OCI-LY3 (cell line): Measurements from ENCODE around the gene LPCAT4.
"Not testable (repeated sequence)": the region's sequence is repeated elsewhere in the genome, so short reads cannot be mapped to it uniquely, and the experiment has no call there.

Source experiments
- H2AFZ ChIP-seq: fragments of 200-600, 300-600 bp; shearing (Covaris generic); 2 replicates; pipeline ENCODE4 v1.6.0; 2014; ENCODE audit warnings: antibody characterized with exemption, low read depth, low read length
- H3K27ac ChIP-seq: fragments of 200-600, 300-600 bp; sonication (generic); 2 replicates; pipeline ENCODE4 v1.5.1; 2014; ENCODE audit warnings: mild to moderate bottlenecking, low read length, moderate library complexity, mixed read lengths
- H3K27me3 ChIP-seq: fragments of 200-600, 300-600 bp; sonication (generic); 2 replicates; pipeline ENCODE4 v1.6.1; 2014; ENCODE audit warnings: low read depth, low read length, mixed read lengths
- H3K36me3 ChIP-seq: fragments of 200-600, 300-600 bp; sonication (generic); replicated peaks from 2 replicates; pipeline ENCODE3; 2014; ENCODE audit warnings: low read depth, low read length, mixed read lengths
- H3K4me1 ChIP-seq: fragments of 300-600, 200-600 bp; sonication (generic); 2 replicates; pipeline ENCODE4 v1.6.1; 2014; ENCODE audit warnings: low read length, mixed read lengths
- H3K4me2 ChIP-seq: fragments of 200-600, 300-600 bp; sonication (generic); 2 replicates; pipeline ENCODE4 v1.6.1; 2014; ENCODE audit warnings: low read length, mixed read lengths
- H3K4me3 ChIP-seq: fragments of 300-600, 200-600 bp; sonication (generic); 2 replicates; pipeline ENCODE4 v1.5.1; 2014; ENCODE audit warnings: antibody characterized with exemption, mild to moderate bottlenecking, low read length, moderate library complexity
- H3K79me2 ChIP-seq: fragments of 300-600, 200-600 bp; shearing (Covaris generic); 2 replicates; pipeline ENCODE4 v1.6.1; 2014; ENCODE audit warnings: mild to moderate bottlenecking, low read length, mixed read lengths
- H3K9ac ChIP-seq: fragments of 300-600, 200-600 bp; shearing (Covaris generic); 2 replicates; pipeline ENCODE4 v1.6.0; 2014; ENCODE audit warnings: mild to moderate bottlenecking, low read length, moderate library complexity
- H3K9me3 ChIP-seq: fragments of 200-600, 300-600 bp; shearing (Covaris generic); 2 replicates; pipeline ENCODE4 v1.6.1; 2014; ENCODE audit warnings: low read length, mixed read lengths; ENCODE audit not compliant: insufficient read depth
- H4K20me1 ChIP-seq: fragments of 200-600, 300-600 bp; sonication (generic); 2 replicates; pipeline ENCODE4 v1.6.1; 2016; ENCODE audit warnings: low read length, mixed read lengths; ENCODE audit not compliant: insufficient read depth
- CTCF ChIP-seq: fragments of 200-600, 300-600 bp; sonication (generic); IDR thresholded peaks from 2 replicates; pipeline ENCODE4 v1.5.1; 2014; ENCODE audit warnings: antibody characterized with exemption, low read length, low read depth
- EZH2phosphoT487 ChIP-seq: fragments of 200-600 bp; shearing (Covaris generic); IDR thresholded peaks from 2 replicates; pipeline ENCODE4 v1.6.1; 2018; ENCODE audit warnings: antibody characterized with exemption, mixed run types, low read depth

The LPCAT4 gene

GRCh38 chr15:34358367-34358766, 8.6 kb downstream of the LPCAT4 start:
- H3K4me3 ChIP-seq = no peak overlapping the region
- no peak overlapping the region for H3K4me2 ChIP-seq
- no peaks in the 10 kb centered on the region for H3K4me1 ChIP-seq
- H3K27me3 ChIP-seq = no peaks in the 10 kb centered on the region
- no peaks in the 10 kb centered on the region for H4K20me1 ChIP-seq
- no peak overlapping the region for H2AFZ ChIP-seq
- no peak for TF ChIP-seq EZH2phosphoT487
- TF ChIP-seq CTCF = no peak
- no peaks in the 10 kb centered on the region; the same call in 1 of the 2 replicates for H3K79me2 ChIP-seq
- H3K9ac ChIP-seq = no peak overlapping the region
- no peak overlapping the region for H3K27ac ChIP-seq
- H3K9me3 ChIP-seq = no peaks in the 10 kb centered on the region
- H3K36me3 ChIP-seq = peaks cover 65% of the 10 kb centered on the region

DNA sequence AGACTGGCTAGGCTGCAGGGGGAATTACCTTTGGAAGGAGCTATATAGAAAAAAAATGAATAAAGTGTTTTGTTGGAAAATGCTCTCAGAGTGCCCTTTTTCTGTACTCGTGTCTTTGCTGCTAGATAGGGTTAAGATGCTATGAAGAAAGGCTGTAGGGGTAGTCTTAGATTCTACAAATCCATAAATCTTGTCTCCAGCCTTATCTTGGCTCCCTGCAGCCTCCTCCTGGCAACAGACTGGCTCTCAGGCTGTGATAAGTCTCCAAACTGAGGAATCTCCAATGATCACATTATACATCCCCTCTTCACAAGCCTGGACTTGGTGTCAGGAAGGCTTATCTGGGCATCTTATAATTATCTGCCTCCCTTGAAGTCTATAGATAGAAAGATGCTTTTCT, 9.3 kb downstream of the LPCAT4 start:
- TF ChIP-seq EZH2phosphoT487 (no peak), CTCF (no peak)
- Histone ChIP-seq H3K4me3 (no peak overlapping the region), H4K20me1 (no peaks in the 10 kb centered on the region), H2AFZ (no peak overlapping the region), H3K27me3 (no peaks in the 10 kb centered on the region), H3K4me1 (no peaks in the 10 kb centered on the region), H3K9ac (no peak overlapping the region), H3K9me3 (no peaks in the 10 kb centered on the region), H3K4me2 (no peak overlapping the region), H3K27ac (no peak overlapping the region), H3K36me3 (peaks cover 58% of the 10 kb centered on the region), H3K79me2 (no peaks in the 10 kb centered on the region)

- H2AFZ ChIP-seq = no peak overlapping the region
- H4K20me1 ChIP-seq = no peaks in the 10 kb centered on the region
- no peak overlapping the region for H3K27ac ChIP-seq
- no peak for TF ChIP-seq EZH2phosphoT487
- H3K79me2 ChIP-seq = no peaks in the 10 kb centered on the region
- H3K27me3 ChIP-seq = no peaks in the 10 kb centered on the region
- H3K36me3 ChIP-seq = peaks cover 40% of the 10 kb centered on the region
- no peak overlapping the region for H3K4me3 ChIP-seq
- H3K9ac ChIP-seq = no peak overlapping the region
- no peak overlapping the region for H3K4me2 ChIP-seq
- no peaks in the 10 kb centered on the region for H3K4me1 ChIP-seq
- no peaks in the 10 kb centered on the region for H3K9me3 ChIP-seq
Measured at GRCh38 chr15:34355241-34355640, 11.8 kb downstream of the LPCAT4 start.

DNA sequence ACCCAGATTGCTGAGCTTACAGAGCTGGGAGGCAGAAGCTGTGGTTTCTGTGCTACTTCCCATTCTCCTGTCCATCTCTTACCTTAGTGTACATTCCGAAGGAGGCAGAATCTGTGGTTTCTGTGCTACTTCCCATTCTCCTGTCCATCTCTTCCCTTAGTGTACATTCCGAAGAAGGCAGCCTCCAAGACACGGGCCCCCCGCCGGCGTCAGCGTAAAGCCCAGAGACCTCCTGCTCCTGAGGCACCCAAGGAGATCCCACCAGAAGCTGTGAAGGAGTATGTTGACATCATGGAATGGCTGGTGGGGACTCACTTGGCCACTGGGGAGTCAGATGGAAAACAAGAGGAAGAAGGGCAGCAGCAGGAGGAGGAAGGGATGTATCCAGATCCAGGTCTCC, 12.7 kb downstream of the LPCAT4 start:
- H3K9me3 ChIP-seq = no peaks in the 10 kb centered on the region
- no peaks in the 10 kb centered on the region for H3K27me3 ChIP-seq
- H3K27ac ChIP-seq = no peak overlapping the region
- H3K36me3 ChIP-seq = peaks cover 34% of the 10 kb centered on the region
- no peak overlapping the region for H3K4me3 ChIP-seq
- no peaks in the 10 kb centered on the region for H4K20me1 ChIP-seq
- H3K4me1 ChIP-seq = no peaks in the 10 kb centered on the region
- no peak overlapping the region for H3K4me2 ChIP-seq
- no peaks in the 10 kb centered on the region for H3K79me2 ChIP-seq
- no peak overlapping the region for H2AFZ ChIP-seq
- no peak overlapping the region for H3K9ac ChIP-seq
- TF ChIP-seq CTCF = no peak
- no peak for TF ChIP-seq EZH2phosphoT487

GRCh38 chr15:34353627-34354026, 13.4 kb downstream of the LPCAT4 start:
- Histone ChIP-seq H3K4me1 (no peaks in the 10 kb centered on the region), H3K27me3 (no peaks in the 10 kb centered on the region), H3K36me3 (peaks cover 31% of the 10 kb centered on the region), H3K4me3 (no peak overlapping the region), H4K20me1 (no peaks in the 10 kb centered on the region), H3K9me3 (no peaks in the 10 kb centered on the region), H3K27ac (no peak overlapping the region), H2AFZ (no peak overlapping the region), H3K4me2 (no peak overlapping the region), H3K9ac (no peak overlapping the region), H3K79me2 (no peaks in the 10 kb centered on the region)
- TF ChIP-seq EZH2phosphoT487 = no peak
- no peak for TF ChIP-seq CTCF

DNA sequence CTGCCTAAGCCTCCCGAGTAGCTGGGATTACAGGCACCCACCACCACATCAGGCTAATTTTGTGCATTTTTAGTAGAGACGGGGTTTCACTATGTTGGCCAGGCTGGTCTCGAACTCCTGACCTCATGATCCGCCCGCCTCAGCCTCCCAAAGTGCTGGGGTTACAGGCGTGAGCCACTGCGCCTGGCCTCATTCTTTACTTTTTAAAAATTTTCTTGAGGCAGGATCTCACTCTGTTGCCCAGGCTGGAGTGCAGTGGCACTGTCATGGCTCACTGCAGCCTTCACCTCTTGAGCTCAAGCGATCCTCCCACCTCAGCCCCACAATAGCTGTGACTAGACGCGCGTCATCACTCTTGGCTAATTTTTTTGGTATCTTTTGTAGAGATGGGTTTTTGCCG, 14.0 kb downstream of the LPCAT4 start:
- H3K4me3 ChIP-seq, H3K9me3 ChIP-seq, H3K4me1 ChIP-seq, H2AFZ ChIP-seq, H3K27me3 ChIP-seq, H3K27ac ChIP-seq, H3K79me2 ChIP-seq, H4K20me1 ChIP-seq, H3K4me2 ChIP-seq, H3K9ac ChIP-seq: not testable (repeated sequence)
- peaks cover 31% of the 10 kb centered on the region for H3K36me3 ChIP-seq
